Activated CD8-positive, alpha-beta T cell treated with anti-CD3 and anti-CD28 coated beads, Interleukin-2, amount 10 ng/mL, durations not matched to agents 7 days and 5 days (primary cell): Measurements from ENCODE around the gene GNB5. TPM values are rescaled to one million over a fixed set of nuclear protein-coding genes. Genes with fewer than 3 reads are reported as not detected.

Experiments used
- ATAC-seq: fragments of 150-1000 bp; cut with Tn5 transposase; one replicate; pipeline ENCODE4 v1.10.0; 2021; ENCODE audit warnings: moderate library complexity
- CTCF ChIA-PET: fragments of 350-600 bp; sonication (Branson Sonifier 250); formaldehyde crosslinking; loops from one replicate; lab custom pipeline; 2021; ENCODE audit warnings: antibody characterized with exemption; lab: Charles Lee
- POLR2A ChIA-PET: fragments of 350-600 bp; sonication (Branson Sonifier 250); formaldehyde crosslinking; loops from one replicate; lab custom pipeline; 2021; ENCODE audit warnings: antibody characterized with exemption; lab: Charles Lee
- DNase-seq: peaks from one replicate; pipeline ENCODE4 v3.0.0-alpha.2; 2020
- H3K27ac Mint-ChIP-seq: one replicate; pipeline ENCODE4 v1.8.0; 2021; ENCODE audit warnings: mild to moderate bottlenecking, mixed read lengths
- H3K27me3 Mint-ChIP-seq: one replicate; pipeline ENCODE4 v1.8.0; 2021; ENCODE audit warnings: low read depth, mixed read lengths
- H3K36me3 Mint-ChIP-seq: one replicate; pipeline ENCODE4 v1.8.0; 2021; ENCODE audit warnings: low read depth, mixed read lengths
- H3K4me1 Mint-ChIP-seq: one replicate; pipeline ENCODE4 v1.8.0; 2021; ENCODE audit warnings: low read depth, mixed read lengths
- H3K4me3 Mint-ChIP-seq: one replicate; pipeline ENCODE4 v1.8.0; 2021; ENCODE audit warnings: mild to moderate bottlenecking, mixed read lengths
- H3K9me3 Mint-ChIP-seq: one replicate; pipeline ENCODE4 v1.8.0; 2022; ENCODE audit warnings: mixed read lengths; ENCODE audit not compliant: insufficient read depth
- total RNA-seq, 2 experiments: library from RNA; stranded (reverse); gene quantifications; one replicate each; pipeline ENCODE4 v1.2.3, GENCODE V29; 2021

GNB5 gene
- total RNA-seq, 2 experiments from 2014 or later: 33.8 to 37.0 TPM

- ChIA-PET POLR2A (no interaction called here), CTCF (interaction anchor here (1.7 to 3.5 kb wide), 7 partner anchors 11 to 128 kb away, joined by 5 to 65 read pairs (median 26); partner anchors contain the start of gene GNB5)
- no peaks in the 10 kb centered on the region for H3K9me3 Mint-ChIP-seq
- DNase-seq (no peak), ATAC-seq (no peak)
- H3K36me3 Mint-ChIP-seq: no peaks in the 10 kb centered on the region
- no peak overlapping the region for H3K27ac Mint-ChIP-seq
- H3K27me3 Mint-ChIP-seq: no peaks in the 10 kb centered on the region
- H3K4me1 Mint-ChIP-seq: peaks cover 11% of the 10 kb centered on the region
- no peak overlapping the region for H3K4me3 Mint-ChIP-seq
Observed at GRCh38 chr15:52207191-52207590, 16.0 kb upstream of the GNB5 start.

GRCh38 chr15:52206446-52206845 is 15.3 kb upstream of the GNB5 start:
- ATAC-seq: no peak
- POLR2A ChIA-PET: no interaction called here
- Mint-ChIP-seq H3K27me3 (no peaks in the 10 kb centered on the region), H3K36me3 (no peaks in the 10 kb centered on the region), H3K27ac (no peak overlapping the region), H3K9me3 (no peaks in the 10 kb centered on the region), H3K4me3 (no peak overlapping the region), H3K4me1 (peaks cover 11% of the 10 kb centered on the region)
- CTCF ChIA-PET: interaction anchor here (1.0 to 3.2 kb wide), 3 partner anchors 10 to 44 kb away, joined by 3 to 27 read pairs (median 3); partner anchors contain the start of gene GNB5
- no peak for DNase-seq

GRCh38 chr15:52204657-52205056 is 13.5 kb upstream of the GNB5 start:
- no peak for ATAC-seq
- Mint-ChIP-seq H3K27me3 (peaks cover 4% of the 10 kb centered on the region), H3K27ac (no peak overlapping the region), H3K4me3 (no peak overlapping the region), H3K36me3 (no peaks in the 10 kb centered on the region), H3K9me3 (no peaks in the 10 kb centered on the region), H3K4me1 (peaks cover 11% of the 10 kb centered on the region)
- POLR2A ChIA-PET: no interaction called here
- CTCF ChIA-PET: interaction anchor here (1.1 to 1.7 kb wide), 2 partner anchors 9 to 13 kb away, joined by 3 to 5 read pairs; no protein-coding TSS in a partner anchor
- no peak for DNase-seq

GRCh38 chr15:52200831-52201365 is 9.7 kb upstream of the GNB5 start:
- H3K27ac Mint-ChIP-seq: no peak overlapping the region
- H3K9me3 Mint-ChIP-seq: no peaks in the 10 kb centered on the region
- peaks cover 4% of the 10 kb centered on the region for H3K27me3 Mint-ChIP-seq
- ATAC-seq (no peak), DNase-seq (no peak)
- H3K4me3 Mint-ChIP-seq: no peak overlapping the region
- H3K36me3 Mint-ChIP-seq: no peaks in the 10 kb centered on the region
- POLR2A ChIA-PET: no interaction called here
- H3K4me1 Mint-ChIP-seq: no peaks in the 10 kb centered on the region
- CTCF ChIA-PET: interaction anchor here (0.7 to 2.6 kb wide), 4 partner anchors 8 to 220 kb away, joined by 3 to 16 read pairs (median 5); no protein-coding TSS in a partner anchor

- no peaks in the 10 kb centered on the region for H3K9me3 Mint-ChIP-seq
- H3K4me3 Mint-ChIP-seq: no peak overlapping the region
- ATAC-seq (no peak), DNase-seq (no peak)
- ChIA-PET CTCF (interaction anchor here (0.9 to 2.6 kb wide), 4 partner anchors 9 to 120 kb away, joined by 3 to 16 read pairs (median 4); no protein-coding TSS in a partner anchor), POLR2A (no interaction called here)
- H3K27ac Mint-ChIP-seq: no peak overlapping the region
- no peaks in the 10 kb centered on the region for H3K4me1 Mint-ChIP-seq
- H3K36me3 Mint-ChIP-seq: no peaks in the 10 kb centered on the region
- peaks cover 4% of the 10 kb centered on the region for H3K27me3 Mint-ChIP-seq
Observed at GRCh38 chr15:52199271-52199670, 8.1 kb upstream of the GNB5 start.

GRCh38 chr15:52196891-52197290 is 5.7 kb upstream of the GNB5 start:
- ChIA-PET CTCF (interaction anchor here (1.2 kb wide), 1 partner anchor 11 kb away, joined by 5 read pairs; no protein-coding TSS in a partner anchor), POLR2A (interaction anchor here (1.2 kb wide), 1 partner anchor 13 kb away, joined by 3 read pairs; no protein-coding TSS in a partner anchor)

GRCh38 chr15:52193791-52194190 is 2.6 kb upstream of the GNB5 start:
- no peaks in the 10 kb centered on the region for H3K27me3 Mint-ChIP-seq
- no peaks in the 10 kb centered on the region for H3K36me3 Mint-ChIP-seq
- ChIA-PET POLR2A (no interaction called here), CTCF (interaction anchor here (1.1 to 4.0 kb wide), 5 partner anchors 9 to 34 kb away, joined by 3 to 27 read pairs (median 4); no protein-coding TSS in a partner anchor)
- no peak for ATAC-seq
- H3K4me1 Mint-ChIP-seq: no peaks in the 10 kb centered on the region
- H3K4me3 Mint-ChIP-seq: no peak overlapping the region
- H3K9me3 Mint-ChIP-seq: no peaks in the 10 kb centered on the region
- no peak for DNase-seq
- no peak overlapping the region for H3K27ac Mint-ChIP-seq

More at GRCh38 chr15:52196891-52197290, 5.7 kb upstream of the GNB5 start:
- H3K27ac Mint-ChIP-seq: no peak overlapping the region
- H3K9me3 Mint-ChIP-seq: no peaks in the 10 kb centered on the region
- H3K4me1 Mint-ChIP-seq: no peaks in the 10 kb centered on the region
- DNase-seq: no peak
- H3K27me3 Mint-ChIP-seq: peaks cover 4% of the 10 kb centered on the region
- no peaks in the 10 kb centered on the region for H3K36me3 Mint-ChIP-seq
- no peak for ATAC-seq
- no peak overlapping the region for H3K4me3 Mint-ChIP-seq

- Mint-ChIP-seq H3K4me1 (no peaks in the 10 kb centered on the region), H3K36me3 (no peaks in the 10 kb centered on the region), H3K27ac (no peak overlapping the region), H3K27me3 (no peaks in the 10 kb centered on the region), H3K9me3 (no peaks in the 10 kb centered on the region), H3K4me3 (no peak overlapping the region)
- ChIA-PET CTCF (interaction anchor here (1.1 to 4.0 kb wide), 5 partner anchors 9 to 34 kb away, joined by 3 to 27 read pairs (median 4); no protein-coding TSS in a partner anchor), POLR2A (no interaction called here)
- DNase-seq (no peak), ATAC-seq (no peak)
Observed at GRCh38 chr15:52193321-52193720, 2.1 kb upstream of the GNB5 start.

GRCh38 chr15:52186651-52187486 is 4.3 kb downstream of the GNB5 start:
- Mint-ChIP-seq H3K9me3 (no peaks in the 10 kb centered on the region), H3K36me3 (no peaks in the 10 kb centered on the region), H3K27ac (no peak overlapping the region), H3K4me1 (peaks cover 7% of the 10 kb centered on the region), H3K27me3 (no peaks in the 10 kb centered on the region), H3K4me3 (no peak overlapping the region)
- CTCF ChIA-PET: interaction anchor here (1.0 to 4.7 kb wide), 2 partner anchors 22 to 41 kb away, joined by 3 to 55 read pairs; no protein-coding TSS in a partner anchor
- ATAC-seq (no peak), DNase-seq (no peak)
- POLR2A ChIA-PET: no interaction called here

GRCh38 chr15:52185151-52185561 is 6.0 kb downstream of the GNB5 start:
- Mint-ChIP-seq H3K27me3 (no peaks in the 10 kb centered on the region), H3K9me3 (no peaks in the 10 kb centered on the region), H3K4me1 (peaks cover 19% of the 10 kb centered on the region), H3K4me3 (no peak overlapping the region), H3K27ac (no peak overlapping the region), H3K36me3 (no peaks in the 10 kb centered on the region)
- DNase-seq (no peak), ATAC-seq (no peak)
- ChIA-PET CTCF (interaction anchor here (1.0 to 4.7 kb wide), 6 partner anchors 9 to 222 kb away, joined by 3 to 55 read pairs (median 6); partner anchors contain the start of gene LEO1), POLR2A (no interaction called here)

- H3K4me3 Mint-ChIP-seq: no peak overlapping the region
- H3K36me3 Mint-ChIP-seq: no peaks in the 10 kb centered on the region
- no peak for ATAC-seq
- ChIA-PET CTCF (interaction anchor here (0.7 to 4.7 kb wide), 10 partner anchors 9 to 222 kb away, joined by 3 to 55 read pairs (median 4); partner anchors contain the start of gene LEO1), POLR2A (no interaction called here)
- no peak for DNase-seq
- H3K4me1 Mint-ChIP-seq: peaks cover 19% of the 10 kb centered on the region
- no peak overlapping the region for H3K27ac Mint-ChIP-seq
- no peaks in the 10 kb centered on the region for H3K27me3 Mint-ChIP-seq
- no peaks in the 10 kb centered on the region for H3K9me3 Mint-ChIP-seq
Observed at GRCh38 chr15:52184721-52185120, 6.5 kb downstream of the GNB5 start.
